Measurements from ENCODE around the gene LIMS3.
"Not testable (repeated sequence)": the region's sequence is repeated elsewhere in the genome, so short reads cannot be mapped to it uniquely, and the experiment has no call there.

The LIMS3 gene, protein sequence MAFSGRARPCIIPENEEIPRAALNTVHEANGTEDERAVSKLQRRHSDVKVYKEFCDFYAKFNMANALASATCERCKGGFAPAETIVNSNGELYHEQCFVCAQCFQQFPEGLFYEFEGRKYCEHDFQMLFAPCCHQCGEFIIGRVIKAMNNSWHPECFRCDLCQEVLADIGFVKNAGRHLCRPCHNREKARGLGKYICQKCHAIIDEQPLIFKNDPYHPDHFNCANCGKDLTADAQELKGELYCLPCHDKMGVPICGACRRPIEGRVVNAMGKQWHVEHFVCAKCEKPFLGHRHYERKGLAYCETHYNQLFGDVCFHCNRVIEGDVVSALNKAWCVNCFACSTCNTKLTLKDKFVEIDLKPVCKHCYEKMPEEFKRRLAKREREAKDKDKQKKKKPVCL

GRCh38 chr2:109898462-109899336 is at the start of gene LIMS3:
Gene LIMS3, plus strand, starts transcription at chr2:109898688. Its CDS starts 41 bp downstream, at chr2:109898729.
- not testable (repeated sequence) for DNase-seq

DNA sequence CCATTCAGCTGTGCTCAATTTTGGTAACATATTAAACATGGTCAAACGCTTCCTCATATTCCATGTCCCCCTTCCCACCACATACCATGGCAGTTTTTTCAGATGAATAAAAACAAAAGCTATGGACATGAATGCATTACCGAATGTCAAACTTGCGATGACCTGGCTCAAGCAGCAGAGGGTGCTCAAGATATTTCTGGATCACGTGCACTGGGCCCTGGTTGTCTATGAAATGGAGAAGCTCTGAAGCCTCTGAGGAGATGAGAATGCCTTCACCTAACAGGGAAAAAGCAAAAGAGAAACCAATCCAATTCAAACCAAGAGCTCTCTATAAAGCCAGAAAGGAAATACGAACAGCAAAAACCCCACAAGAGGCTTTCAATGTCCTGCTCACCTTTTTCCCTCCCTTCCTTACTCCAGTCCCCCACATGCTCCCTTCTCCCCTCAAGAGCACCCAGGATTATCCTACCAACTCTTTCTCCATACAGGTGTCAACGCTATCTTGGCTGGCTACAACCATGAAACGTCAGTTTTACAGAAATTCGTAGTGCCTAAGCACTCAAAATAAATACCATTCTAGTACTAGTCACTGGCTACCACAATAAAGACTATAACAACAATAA is 27.2 kb upstream of the LIMS3 start:
- DNase-seq: not testable (repeated sequence)

DNA sequence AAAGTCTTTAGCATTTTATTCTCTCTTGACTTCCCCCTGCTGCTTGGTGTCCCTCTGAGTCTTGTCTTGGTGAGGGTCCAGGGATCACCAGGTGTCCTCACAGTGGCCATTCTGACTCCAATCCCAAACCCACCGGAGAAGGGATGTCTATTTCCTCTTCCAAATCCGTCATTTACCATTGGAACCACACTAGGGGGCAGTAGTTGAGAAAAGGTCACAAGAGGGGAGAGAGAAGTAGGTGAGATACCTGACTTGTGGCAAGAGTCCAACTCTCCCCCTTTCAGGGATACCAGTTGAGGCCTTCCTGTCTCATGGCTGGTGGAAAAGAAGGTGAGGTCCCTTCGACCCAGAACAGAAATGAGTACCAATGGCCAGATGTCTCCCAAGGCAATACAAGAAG is 21.9 kb upstream of the LIMS3 start:
- DNase-seq: not testable (repeated sequence)

GRCh38 chr2:109882112-109882511 is 16.4 kb upstream of the LIMS3 start:
- not testable (repeated sequence) for DNase-seq

- DNase-seq: not testable (repeated sequence)
Observed at GRCh38 chr2:109888414-109888813, 10.1 kb upstream of the LIMS3 start.

DNA sequence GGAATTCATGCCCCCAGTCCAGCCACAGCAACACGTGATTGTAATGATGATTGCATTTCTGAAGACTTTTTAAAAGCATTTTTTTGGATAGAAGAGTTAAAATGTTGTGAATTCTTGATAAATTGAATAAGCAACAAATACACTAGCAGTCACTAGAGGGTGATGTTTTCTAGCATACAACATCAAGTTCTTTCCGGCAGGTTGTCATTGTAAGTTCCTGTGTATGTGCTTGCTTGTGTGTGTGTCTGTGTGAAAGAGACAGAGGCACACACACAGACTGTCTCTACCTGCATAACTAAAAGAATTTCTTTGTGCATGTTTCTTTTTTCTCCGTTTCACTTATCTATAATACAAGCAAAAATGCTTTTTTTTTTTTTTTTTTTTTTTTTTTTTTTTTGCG is 8.6 kb upstream of the LIMS3 start:
- DNase-seq: not testable (repeated sequence)

DNA sequence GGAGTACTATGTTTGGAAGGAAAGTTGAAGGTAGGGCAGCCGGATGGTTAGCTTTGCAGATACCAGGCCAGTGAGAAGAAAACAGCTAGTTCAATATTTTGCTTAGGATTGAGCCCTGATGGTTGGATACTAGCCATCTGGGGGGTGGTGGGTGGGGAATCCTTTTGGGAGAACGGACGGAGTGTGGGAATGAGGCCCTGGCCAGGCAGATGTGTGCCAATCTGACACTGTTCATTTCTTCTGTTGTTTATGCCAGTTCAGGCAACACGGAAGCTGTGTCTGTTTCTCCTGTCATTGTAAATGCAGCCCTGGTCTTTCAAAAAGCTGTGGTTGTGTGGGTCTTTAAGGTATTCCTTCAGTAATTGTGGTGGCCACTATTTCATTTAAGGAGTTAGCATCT is 7.5 kb upstream of the LIMS3 start:
- not testable (repeated sequence) for DNase-seq

DNA sequence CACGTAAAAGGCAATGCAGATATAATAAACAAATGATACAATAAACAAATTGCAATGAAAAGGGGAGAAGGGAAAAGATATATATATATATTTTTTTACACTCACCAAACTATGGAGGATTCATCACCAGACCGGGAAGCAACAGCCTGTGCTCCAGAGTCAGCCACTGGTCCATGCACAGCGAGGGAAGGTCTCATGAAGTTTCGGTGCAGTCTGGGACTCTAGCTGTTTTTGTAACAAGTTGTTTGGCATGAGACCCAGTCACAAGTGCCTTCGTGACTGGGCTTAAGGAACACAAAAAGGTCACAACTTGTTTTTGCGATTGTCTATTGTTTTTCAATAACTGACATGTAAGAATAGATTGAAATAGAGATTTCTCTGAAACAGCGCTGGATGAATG is 4.8 kb upstream of the LIMS3 start:
- not testable (repeated sequence) for DNase-seq

- not testable (repeated sequence) for DNase-seq
Observed at GRCh38 chr2:109894141-109894540, 4.3 kb upstream of the LIMS3 start.

DNA sequence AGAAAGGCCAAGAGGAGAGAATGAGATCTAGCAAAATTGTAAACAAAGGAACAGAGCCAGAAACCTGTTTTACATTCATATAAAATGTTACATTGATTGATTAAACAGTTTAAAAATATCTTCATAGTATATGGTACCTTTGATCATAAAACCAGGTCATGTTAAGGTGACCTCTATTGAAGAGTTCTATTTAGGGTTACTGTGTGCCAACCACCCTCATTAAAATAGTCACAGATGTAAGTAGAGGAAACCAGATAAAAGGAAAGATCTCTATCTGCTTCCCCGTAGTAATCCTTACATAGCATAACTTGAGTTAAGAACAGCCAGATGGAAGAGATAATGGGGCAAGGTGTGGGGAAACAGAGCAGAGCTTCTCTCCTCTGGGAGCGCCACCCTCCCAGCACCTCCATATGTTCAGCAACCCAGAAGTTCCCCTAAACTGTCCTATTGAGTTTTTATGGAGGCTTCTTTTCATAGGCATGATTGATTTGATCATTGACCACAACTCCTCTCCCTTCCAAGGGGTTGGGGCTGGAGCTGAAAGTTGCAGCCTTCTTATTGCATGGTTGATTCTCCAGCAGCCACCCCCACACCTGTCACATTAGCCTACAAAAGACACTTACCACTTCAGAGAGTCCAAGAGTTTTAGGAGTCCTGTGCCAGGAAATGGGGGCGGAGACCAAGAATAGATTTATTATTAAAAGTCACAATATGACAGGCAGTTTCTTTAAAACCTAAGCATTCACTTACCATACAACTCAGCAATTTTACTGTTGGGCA is 3.2 kb upstream of the LIMS3 start:
- not testable (repeated sequence) for DNase-seq

GRCh38 chr2:109896212-109896611 is 2.3 kb upstream of the LIMS3 start:
- DNase-seq: not testable (repeated sequence)

DNA sequence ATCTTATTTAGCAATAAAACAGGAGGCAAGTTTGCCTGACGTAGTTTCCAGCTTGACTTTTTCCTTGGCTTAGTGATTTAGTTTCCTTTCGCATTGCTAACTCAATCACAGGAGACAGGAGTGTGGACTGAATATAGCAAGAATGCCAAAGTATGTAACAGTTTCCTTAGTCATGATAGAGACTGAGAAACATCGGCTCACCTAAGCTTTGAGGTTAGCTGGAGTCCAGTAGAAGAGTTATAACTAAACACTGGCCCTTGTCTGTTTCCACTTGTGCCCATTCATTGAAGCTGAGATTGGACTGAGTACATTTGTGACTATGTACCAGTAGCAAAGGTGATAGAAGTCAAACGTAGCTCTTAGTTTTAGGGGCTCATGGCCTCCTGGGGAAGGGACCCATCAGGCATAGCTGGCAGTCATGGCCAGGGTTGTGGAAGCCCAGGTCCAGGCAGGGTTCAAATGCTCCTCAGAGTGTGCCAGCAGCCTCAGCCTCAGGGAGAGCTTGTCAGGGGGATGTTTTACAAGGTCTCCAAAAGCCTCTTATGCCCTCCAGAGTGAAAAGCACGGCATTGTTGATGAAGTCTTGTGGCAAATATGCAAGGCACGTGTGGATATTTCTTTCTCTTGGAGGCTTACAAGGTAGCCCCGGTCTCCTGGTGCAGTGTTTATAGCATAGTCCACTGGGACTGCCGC is 573 bp upstream of the LIMS3 start:
- DNase-seq: not testable (repeated sequence)

GRCh38 chr2:109905796-109906195 is 7.3 kb downstream of the LIMS3 start:
- not testable (repeated sequence) for DNase-seq

GRCh38 chr2:109908626-109909025 is 10.1 kb downstream of the LIMS3 start:
- not testable (repeated sequence) for DNase-seq

GRCh38 chr2:109910789-109911188 is 12.3 kb downstream of the LIMS3 start:
- DNase-seq: not testable (repeated sequence)

- not testable (repeated sequence) for DNase-seq
Observed at GRCh38 chr2:109913911-109914310, 15.4 kb downstream of the LIMS3 start.

- DNase-seq: not testable (repeated sequence)
Observed at GRCh38 chr2:109914552-109914951, 16.1 kb downstream of the LIMS3 start.

DNA sequence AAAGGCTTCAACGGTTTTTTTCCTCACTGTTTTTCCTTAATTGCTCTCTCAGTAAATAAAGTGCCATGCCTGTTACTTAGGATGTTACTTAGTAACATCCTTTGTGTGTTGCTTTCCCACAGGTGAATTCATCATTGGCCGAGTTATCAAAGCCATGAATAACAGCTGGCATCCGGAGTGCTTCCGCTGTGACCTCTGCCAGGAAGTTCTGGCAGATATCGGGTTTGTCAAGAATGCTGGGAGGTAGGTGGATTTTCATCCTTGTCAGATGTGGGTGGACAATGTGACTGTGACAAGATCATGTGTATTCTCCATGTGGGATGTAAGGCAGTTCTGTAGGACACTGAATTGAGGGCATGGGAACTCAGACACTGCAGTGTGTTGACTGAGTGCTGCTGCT is 17.3 kb downstream of the LIMS3 start:
- not testable (repeated sequence) for DNase-seq

GRCh38 chr2:109920162-109920561 is 21.7 kb downstream of the LIMS3 start:
- not testable (repeated sequence) for DNase-seq

GRCh38 chr2:109921543-109922384 is 23.3 kb downstream of the LIMS3 start:
- DNase-seq: not testable (repeated sequence)

DNA sequence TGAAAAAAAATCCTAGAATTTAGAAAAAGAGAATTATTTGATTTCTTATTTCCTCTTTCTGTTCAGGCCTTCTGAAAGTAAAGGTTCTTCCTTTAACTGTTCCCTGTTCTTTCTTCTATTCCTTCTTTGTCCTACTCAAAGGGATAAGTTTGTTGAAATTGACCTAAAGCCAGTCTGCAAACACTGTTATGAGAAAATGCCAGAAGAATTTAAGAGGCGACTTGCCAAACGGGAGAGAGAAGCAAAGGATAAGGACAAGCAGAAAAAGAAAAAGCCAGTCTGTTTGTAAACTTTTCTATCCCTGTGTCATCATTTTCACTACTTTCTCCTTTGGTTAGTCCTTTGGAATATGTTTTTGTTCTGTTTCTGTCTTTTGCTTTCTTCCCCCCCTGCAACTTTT is 26.0 kb downstream of the LIMS3 start:
- not testable (repeated sequence) for DNase-seq

All from NCI-H1930 (cell line).